OCI-LY1 (cell line): ENCODE data around the gene MTARC1.

ENCODE experiments used
- H2AFZ ChIP-seq: fragments of 200-600 bp; sonication (generic), shearing (Covaris generic); 2 replicates; pipeline ENCODE4 v1.6.0; 2014; ENCODE audit warnings: antibody characterized with exemption, mild to moderate bottlenecking, low read length
- H3F3A ChIP-seq: fragments of 200-600 bp; sonication (generic), shearing (Covaris generic); 2 replicates; pipeline ENCODE4 v1.6.0; 2014; ENCODE audit warnings: mild to moderate bottlenecking, antibody characterized with exemption, low read length, moderate library complexity; ENCODE audit not compliant: insufficient read depth
- H3K27ac ChIP-seq: fragments of 200-600 bp; sonication (generic); 2 replicates; pipeline ENCODE4 v1.5.1; 2014; ENCODE audit warnings: low read length, mixed run types, mild to moderate bottlenecking, low read depth; ENCODE audit not compliant: poor library complexity, severe bottlenecking
- H3K27me3 ChIP-seq: fragments of 200-600 bp; sonication (generic); 2 replicates; pipeline ENCODE4 v1.6.0; 2014; ENCODE audit warnings: antibody characterized with exemption, mild to moderate bottlenecking, low read length, moderate library complexity; ENCODE audit not compliant: insufficient read depth
- H3K36me3 ChIP-seq: fragments of 200-600 bp; sonication (generic); 2 replicates; pipeline ENCODE4 v1.6.1; 2014; ENCODE audit warnings: mild to moderate bottlenecking, antibody characterized with exemption, low read length, moderate library complexity, mixed read lengths; ENCODE audit not compliant: insufficient read depth
- H3K4me1 ChIP-seq: fragments of 200-600 bp; sonication (generic); 2 replicates; pipeline ENCODE4 v1.5.1; 2014; ENCODE audit warnings: mild to moderate bottlenecking, low read length, moderate library complexity; ENCODE audit not compliant: insufficient read depth, severe bottlenecking
- H3K4me2 ChIP-seq: fragments of 200-600 bp; sonication (generic), shearing (Covaris generic); 2 replicates; pipeline ENCODE4 v1.6.1; 2014; ENCODE audit warnings: low read length
- H3K4me3 ChIP-seq: fragments of 200-600 bp; sonication (generic); 2 replicates; pipeline ENCODE4 v1.5.1; 2014; ENCODE audit warnings: low read length, low read depth, mild to moderate bottlenecking, mixed read lengths; ENCODE audit not compliant: poor library complexity, severe bottlenecking
- H3K79me2 ChIP-seq: fragments of 200-600 bp; shearing (Covaris generic); 2 replicates; pipeline ENCODE4 v1.6.1; 2016; ENCODE audit warnings: mixed run types, low read length, mixed read lengths; ENCODE audit not compliant: insufficient read depth
- H3K9ac ChIP-seq: fragments of 200-600 bp; sonication (generic), shearing (Covaris generic); 2 replicates; pipeline ENCODE4 v1.6.1; 2014; ENCODE audit warnings: mild to moderate bottlenecking, low read length, mixed read lengths
- H3K9me2 ChIP-seq: fragments of 200-600 bp; sonication (generic), shearing (Covaris generic); 2 replicates; pipeline ENCODE4 v1.6.1; 2014; ENCODE audit warnings: low read depth, mild to moderate bottlenecking, low read length, mixed read lengths
- H3K9me3 ChIP-seq: fragments of 200-600 bp; shearing (Covaris generic); 2 replicates; pipeline ENCODE4 v1.6.1; 2014; ENCODE audit warnings: low read length, mixed read lengths
- H4K20me1 ChIP-seq: fragments of 200-600 bp; sonication (generic), shearing (Covaris generic); 2 replicates; pipeline ENCODE4 v1.6.0; 2016; ENCODE audit warnings: mild to moderate bottlenecking, low read length; ENCODE audit not compliant: insufficient read depth
- CTCF ChIP-seq: fragments of 200-600 bp; sonication (generic), shearing (Covaris generic); IDR thresholded peaks from 2 replicates; pipeline ENCODE4 v1.5.1; 2017; ENCODE audit warnings: mild to moderate bottlenecking, antibody characterized with exemption, low read length, moderate library complexity, mixed read lengths
- EZH2 ChIP-seq: fragments of 200-600 bp; sonication (generic), shearing (Covaris generic); IDR thresholded peaks from 2 replicates; pipeline ENCODE4 v1.8.0; 2017; ENCODE audit warnings: borderline replicate concordance, mixed run types, mild to moderate bottlenecking, antibody characterized with exemption, low read length, moderate library complexity, mixed read lengths

MTARC1 gene

GRCh38 chr1:220768126-220768601, 18.5 kb upstream of the MTARC1 start:
- Histone ChIP-seq H3K9me3 (no peaks in the 10 kb centered on the region), H3K27ac (no peak overlapping the region), H2AFZ (no peak overlapping the region), H3K79me2 (no peaks in the 10 kb centered on the region), H3K27me3 (no peaks in the 10 kb centered on the region), H3F3A (no peaks in the 10 kb centered on the region), H4K20me1 (no peaks in the 10 kb centered on the region), H3K4me1 (peaks cover 5% of the 10 kb centered on the region), H3K4me3 (no peak overlapping the region), H3K9ac (no peak overlapping the region), H3K36me3 (no peaks in the 10 kb centered on the region), H3K4me2 (no peak overlapping the region), H3K9me2 (no peaks in the 10 kb centered on the region)
- TF ChIP-seq EZH2 (no peak), CTCF (no peak)

GRCh38 chr1:220769205-220769604, 17.5 kb upstream of the MTARC1 start:
- no peak for TF ChIP-seq EZH2
- TF ChIP-seq CTCF: no peak
- H3K4me3 ChIP-seq: no peak overlapping the region
- H3F3A ChIP-seq: no peaks in the 10 kb centered on the region
- H3K79me2 ChIP-seq: no peaks in the 10 kb centered on the region
- no peaks in the 10 kb centered on the region for H3K36me3 ChIP-seq
- no peak overlapping the region for H3K9ac ChIP-seq
- peaks cover 5% of the 10 kb centered on the region for H3K4me1 ChIP-seq
- no peaks in the 10 kb centered on the region for H3K27me3 ChIP-seq
- no peaks in the 10 kb centered on the region for H3K9me2 ChIP-seq
- H3K4me2 ChIP-seq: no peak overlapping the region
- H3K27ac ChIP-seq: no peak overlapping the region
- no peaks in the 10 kb centered on the region for H3K9me3 ChIP-seq
- no peak overlapping the region for H2AFZ ChIP-seq
- no peaks in the 10 kb centered on the region for H4K20me1 ChIP-seq

GRCh38 chr1:220770245-220770913, 16.3 kb upstream of the MTARC1 start:
- no peaks in the 10 kb centered on the region for H4K20me1 ChIP-seq
- TF ChIP-seq EZH2 (no peak), CTCF (no peak)
- H3K4me2 ChIP-seq: peak overlapping the region; percentile 29; the same call in 1 of the 2 replicates
- H3F3A ChIP-seq: no peaks in the 10 kb centered on the region
- no peaks in the 10 kb centered on the region for H3K79me2 ChIP-seq
- H3K4me3 ChIP-seq: peak overlapping the region; percentile 8
- H3K27ac ChIP-seq: no peak overlapping the region
- H3K9me2 ChIP-seq: no peaks in the 10 kb centered on the region
- H2AFZ ChIP-seq: no peak overlapping the region
- no peak overlapping the region for H3K9ac ChIP-seq
- H3K4me1 ChIP-seq: peaks cover 5% of the 10 kb centered on the region
- no peaks in the 10 kb centered on the region for H3K27me3 ChIP-seq
- H3K36me3 ChIP-seq: no peaks in the 10 kb centered on the region
- H3K9me3 ChIP-seq: no peaks in the 10 kb centered on the region
